Left renal pelvis (tissue), 4 donors: ENCODE data around the gene HSF2. TPM values are rescaled to one million over a fixed set of nuclear protein-coding genes. Genes with fewer than 3 reads are reported as not detected.

ENCODE experiments used
- DNase-seq, 4 donors: peaks; one replicate each; pipeline ENCODE4 v3.0.0-alpha.2; 2013; ENCODE audit warnings: low read depth in 4 of 4, low spot score in 3 of 4
- polyA plus RNA-seq, 4 donors: library from polyadenylated mRNA; unstranded; fragments of 120-200 nt; gene quantifications; one replicate each; pipeline ENCODE4 v1.2.1, GENCODE V29; 2013; ENCODE audit not compliant: insufficient read length in 4 of 4

HSF2 gene
- 10 to 100 TPM; 29.4 to 38.8 (median 37.6) TPM for polyA plus RNA-seq

DNA sequence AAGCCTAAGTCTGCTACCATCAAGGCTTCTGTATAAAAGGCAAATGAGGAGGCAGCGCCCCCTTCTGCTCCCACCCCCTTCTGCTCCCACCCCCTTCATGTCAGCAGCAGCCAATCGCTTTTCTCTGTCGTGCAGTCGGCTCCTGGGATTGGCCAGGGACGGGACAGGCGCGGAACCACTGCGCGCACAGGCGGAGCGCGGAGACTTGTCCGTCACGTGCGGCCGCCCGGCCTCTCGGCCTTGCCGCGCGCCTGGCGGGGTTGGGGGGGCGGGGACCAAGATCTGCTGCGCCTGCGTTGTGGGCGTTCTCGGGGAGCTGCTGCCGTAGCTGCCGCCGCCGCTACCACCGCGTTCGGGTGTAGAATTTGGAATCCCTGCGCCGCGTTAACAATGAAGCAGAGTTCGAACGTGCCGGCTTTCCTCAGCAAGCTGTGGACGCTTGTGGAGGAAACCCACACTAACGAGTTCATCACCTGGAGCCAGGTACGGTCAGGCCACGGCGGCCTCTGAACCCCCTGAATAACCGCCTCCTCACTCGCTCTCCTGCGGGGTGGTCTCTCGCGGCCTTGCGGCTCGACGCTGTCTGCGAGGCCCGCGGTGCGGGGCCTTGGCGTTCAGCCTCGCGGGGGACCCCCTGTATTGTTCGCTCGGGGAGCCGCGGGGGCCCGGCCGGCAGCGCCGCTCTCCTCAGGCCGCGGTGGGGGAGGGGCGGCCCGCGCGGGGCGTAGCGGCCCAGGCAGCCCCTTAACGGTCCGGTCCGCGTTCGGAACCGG, at the start of gene HSF2:
Gene HSF2, plus strand, starts transcription at position 305 of the 773 bp plus-strand sequence. Its CDS starts 86 bp downstream, at position 391.
- peak; percentile 89 to 94 (median 91) for DNase-seq

GRCh38 chr6:122352981-122353664, 46.3 kb upstream of the HSF2 start:
- DNase-seq, result no peak

GRCh38 chr6:122360809-122361208, 38.6 kb upstream of the HSF2 start:
- no peak for DNase-seq

DNA sequence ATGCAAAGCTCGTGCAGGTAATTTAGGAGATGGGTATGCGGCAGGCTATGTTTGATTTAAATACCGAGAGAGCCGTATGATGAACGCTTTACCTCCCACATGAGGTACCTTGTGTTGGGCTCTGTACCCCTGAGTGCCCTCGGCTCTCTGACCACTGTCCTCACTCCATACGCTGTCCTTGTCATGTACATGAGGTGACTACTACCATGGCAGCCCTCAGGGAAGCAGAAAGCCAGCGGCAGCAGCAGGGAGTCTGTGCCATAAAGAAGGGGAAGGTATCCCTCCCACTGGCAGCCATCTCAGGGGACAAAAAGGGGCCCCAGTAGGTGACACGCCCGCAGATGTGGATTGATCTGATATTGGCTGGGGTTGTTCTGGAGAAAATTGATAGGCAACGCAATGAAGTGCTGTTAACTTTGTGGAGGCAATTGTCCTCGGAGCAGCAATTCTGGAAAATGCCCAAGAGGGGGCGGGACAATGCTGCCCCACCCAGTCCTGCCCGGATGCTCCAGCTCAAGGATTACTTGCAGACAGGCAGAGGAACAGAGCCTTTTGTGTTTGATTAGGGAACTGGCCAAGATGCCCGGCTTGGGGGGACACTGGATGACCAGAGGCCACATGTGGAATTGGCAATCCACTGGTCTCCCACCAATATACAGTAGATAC, 38.0 kb upstream of the HSF2 start:
- no peak for DNase-seq

- no peak for DNase-seq
These were observed 35.5 kb upstream of the HSF2 start for GRCh38 chr6:122363769-122364483.

DNA sequence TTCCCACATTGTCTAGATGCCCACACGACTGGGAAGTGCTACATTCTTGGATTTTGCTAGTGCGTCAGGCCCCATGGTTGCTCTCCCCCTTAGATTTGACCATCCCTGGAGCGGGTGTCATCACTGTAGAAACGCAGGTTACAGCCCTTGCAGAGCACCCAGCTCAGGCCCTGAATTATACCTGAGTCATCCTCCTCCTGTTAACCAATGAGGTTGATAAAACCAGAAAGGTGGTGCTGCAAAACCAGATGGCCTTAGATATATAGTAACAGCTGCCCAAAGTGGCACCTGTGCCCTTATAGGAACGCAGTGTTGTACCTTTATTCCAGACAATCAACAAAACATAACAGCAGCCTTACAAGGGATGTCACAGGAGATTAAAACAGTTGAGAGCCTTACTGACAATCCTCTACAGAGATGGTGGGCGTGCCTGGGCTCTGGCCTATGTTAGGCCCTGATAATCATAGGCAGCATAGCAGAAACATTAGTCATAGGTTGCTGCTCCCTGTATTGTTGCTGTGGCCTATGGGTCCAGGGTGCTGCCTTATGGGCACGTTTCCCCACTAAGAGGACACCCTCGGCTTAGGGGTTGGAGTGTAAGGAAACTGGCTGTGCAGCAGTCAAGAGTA, 33.6 kb upstream of the HSF2 start:
- no peak for DNase-seq

DNA sequence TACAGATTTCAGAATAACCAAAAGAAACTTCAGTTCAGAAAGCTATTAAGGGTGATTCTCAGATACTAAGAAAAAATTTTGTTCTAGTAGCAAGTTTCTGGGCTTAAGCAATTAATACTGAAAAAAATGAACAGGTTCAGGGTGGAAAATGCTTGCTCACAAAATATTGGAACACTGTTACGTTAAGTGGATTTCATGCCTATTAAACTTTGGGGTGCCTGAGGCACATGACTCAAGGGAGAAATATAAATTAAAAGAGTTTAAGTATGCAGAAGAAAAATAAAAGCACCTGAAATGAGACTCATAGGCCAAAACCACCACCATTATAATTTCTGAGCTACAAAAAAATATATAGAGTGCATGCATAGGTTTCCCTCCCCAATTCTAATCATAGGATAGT, 32.3 kb upstream of the HSF2 start:
- no peak for DNase-seq

DNA sequence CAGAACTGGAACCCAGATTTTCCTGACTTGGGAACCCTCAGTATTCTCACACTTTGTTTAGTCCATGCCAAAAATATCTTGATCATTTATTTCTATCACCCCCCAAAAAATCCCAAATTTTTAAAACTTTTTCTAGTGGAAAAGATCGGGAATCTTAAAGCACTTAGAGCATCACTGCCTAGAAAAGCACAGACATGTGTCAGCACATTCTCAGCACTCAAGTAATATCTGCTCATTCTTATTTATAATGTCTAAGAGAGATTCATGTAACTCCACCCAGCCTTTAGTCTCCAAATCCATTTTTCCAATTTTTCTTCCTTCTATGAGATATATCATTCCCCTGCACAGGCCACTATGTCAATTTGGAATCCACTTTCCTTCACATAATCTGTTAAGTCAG, 29.9 kb upstream of the HSF2 start:
- DNase-seq, result no peak

DNA sequence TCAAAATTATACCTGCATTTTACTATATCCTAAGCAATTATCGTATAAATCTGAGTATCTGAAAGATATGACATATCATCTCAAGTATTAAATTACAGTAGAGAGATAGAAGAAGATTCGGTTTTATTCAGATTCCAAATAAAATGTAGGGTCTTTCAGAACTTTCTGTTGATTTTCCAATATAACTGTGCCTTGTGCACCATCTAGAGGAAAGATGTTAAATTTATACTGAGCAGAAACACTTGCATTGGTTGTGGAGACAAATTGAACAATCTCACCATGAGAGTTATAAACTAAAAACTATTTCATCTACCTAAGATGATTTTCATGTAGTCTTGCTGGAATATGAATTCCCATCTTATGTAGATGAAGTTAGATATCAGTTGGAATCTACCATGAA, 26.8 kb upstream of the HSF2 start:
- DNase-seq, result peak in 1 of 4 donors; percentile 3

DNA sequence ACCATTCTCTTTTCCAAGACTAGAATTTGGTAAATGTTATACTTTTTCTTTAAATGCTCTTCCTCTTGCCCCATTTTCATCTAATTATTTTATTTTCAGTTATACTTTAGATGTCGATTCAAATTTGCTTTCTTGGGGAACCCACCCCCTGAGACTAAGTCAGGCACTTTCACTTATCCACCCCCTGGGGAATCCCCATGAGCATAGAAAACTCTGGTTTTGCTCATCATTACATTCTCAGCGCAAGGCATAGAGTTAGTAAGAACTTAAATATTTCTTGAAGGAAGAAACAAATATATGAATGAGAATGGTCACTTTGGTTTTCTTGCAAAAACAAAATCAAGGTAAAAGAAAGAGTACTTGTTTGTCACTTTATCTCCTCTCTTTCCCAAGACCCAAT, 25.1 kb upstream of the HSF2 start:
- no peak for DNase-seq

DNA sequence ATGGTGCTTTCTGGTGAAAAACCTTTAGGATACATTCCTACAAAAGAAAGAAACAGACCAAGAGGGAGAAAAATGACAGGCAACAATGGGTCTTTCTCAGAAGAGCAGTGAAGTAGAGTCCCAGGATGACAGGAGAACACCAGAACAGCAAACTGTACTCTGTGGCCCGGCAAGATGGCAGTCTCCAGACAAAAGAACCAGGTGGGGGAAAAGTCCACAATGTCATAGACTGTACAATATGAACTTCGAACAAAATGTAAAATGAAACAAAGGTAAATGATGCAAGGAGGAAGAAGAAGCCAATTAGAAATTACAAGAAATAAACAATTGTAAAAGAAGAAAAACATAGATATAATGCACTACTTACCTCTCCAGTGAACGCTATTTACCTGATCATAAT, 23.2 kb upstream of the HSF2 start:
- DNase-seq, result no peak

- peak in 3 of 4 donors; percentile 18 to 57 (median 52) for DNase-seq
These were observed 17.8 kb upstream of the HSF2 start for GRCh38 chr6:122381494-122382265.

DNA sequence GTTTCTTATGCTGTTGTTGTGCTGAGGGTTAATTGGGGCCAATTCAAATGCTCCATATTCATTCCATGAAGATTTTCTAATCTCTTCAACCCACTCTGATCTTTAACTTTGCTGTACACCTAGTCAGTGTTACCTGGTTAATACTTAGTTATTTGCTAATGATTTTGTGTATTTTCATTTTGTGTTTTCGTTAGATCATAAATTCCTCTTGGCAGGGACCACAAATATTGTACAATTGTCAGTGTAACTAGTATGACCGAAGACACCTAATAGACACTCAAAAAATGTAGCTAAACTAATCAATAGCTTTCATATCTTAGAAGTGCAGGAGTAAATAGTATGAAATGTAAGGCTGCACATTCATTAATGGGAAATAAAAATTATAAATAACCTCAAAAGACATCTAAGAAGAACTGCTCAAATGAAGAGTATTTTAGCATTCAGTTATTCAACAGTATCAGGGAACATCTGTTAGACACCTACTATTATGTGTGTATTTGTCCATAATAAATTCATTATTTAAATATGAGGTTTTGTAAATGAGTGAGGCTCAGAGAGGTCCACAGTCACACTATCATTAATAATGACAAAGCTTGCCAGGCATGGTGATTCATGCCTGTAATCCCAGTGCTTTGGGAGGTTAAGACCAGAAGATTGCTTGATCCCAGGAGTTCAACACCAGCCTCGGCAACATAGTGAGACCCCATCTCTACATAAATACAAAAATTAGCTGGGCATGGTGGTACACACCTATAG, 13.4 kb upstream of the HSF2 start:
- no peak for DNase-seq

DNA sequence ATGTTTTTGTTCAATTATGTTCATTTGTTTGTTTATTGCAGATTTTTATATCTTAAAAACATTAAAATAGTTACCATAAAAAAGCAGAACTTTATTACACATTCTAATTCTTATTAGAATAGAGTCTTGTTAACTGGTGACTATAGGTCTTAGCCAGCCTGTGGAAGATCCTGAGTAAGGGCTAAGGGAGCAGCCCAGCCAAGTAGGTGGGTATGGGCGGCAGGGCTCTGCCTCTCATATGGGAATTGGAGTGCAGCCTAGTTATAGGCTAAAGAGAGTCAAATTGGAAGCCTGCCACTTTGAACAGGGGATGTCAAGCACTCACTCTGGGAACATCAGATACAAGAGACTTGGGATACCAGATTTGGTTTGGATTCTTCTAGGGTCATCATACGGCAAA, 10.5 kb upstream of the HSF2 start:
- DNase-seq, result no peak

DNA sequence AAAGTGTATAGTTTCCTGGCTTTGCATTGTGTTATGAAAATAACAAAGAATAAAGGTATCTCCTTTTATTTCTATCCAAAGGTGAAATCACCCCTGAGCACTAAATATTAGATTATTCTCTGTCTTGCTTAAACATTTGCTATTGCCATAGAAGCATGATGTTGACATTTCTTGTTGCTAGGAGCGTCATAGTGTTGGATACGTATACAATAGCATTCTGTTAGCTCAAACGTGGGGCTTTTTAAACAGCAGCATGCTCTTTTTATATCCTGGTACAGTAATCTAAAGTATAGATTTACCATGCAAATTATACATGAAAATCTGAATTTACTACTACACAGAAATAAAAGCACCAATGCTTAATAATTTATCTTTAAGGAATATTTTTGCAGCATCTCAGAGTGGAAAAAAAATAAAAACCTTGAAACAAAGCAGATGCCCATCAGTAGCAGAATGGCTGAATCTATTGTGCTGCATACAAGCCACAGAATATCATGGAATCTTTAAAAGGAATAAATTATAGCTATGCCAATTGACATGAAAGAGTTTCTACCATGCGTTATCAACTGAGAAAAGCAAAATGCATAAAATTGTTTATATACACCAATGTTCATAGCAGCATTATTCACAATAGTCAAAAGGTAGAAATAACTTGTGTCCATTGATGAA, 9.6 kb upstream of the HSF2 start:
- DNase-seq, result no peak

DNA sequence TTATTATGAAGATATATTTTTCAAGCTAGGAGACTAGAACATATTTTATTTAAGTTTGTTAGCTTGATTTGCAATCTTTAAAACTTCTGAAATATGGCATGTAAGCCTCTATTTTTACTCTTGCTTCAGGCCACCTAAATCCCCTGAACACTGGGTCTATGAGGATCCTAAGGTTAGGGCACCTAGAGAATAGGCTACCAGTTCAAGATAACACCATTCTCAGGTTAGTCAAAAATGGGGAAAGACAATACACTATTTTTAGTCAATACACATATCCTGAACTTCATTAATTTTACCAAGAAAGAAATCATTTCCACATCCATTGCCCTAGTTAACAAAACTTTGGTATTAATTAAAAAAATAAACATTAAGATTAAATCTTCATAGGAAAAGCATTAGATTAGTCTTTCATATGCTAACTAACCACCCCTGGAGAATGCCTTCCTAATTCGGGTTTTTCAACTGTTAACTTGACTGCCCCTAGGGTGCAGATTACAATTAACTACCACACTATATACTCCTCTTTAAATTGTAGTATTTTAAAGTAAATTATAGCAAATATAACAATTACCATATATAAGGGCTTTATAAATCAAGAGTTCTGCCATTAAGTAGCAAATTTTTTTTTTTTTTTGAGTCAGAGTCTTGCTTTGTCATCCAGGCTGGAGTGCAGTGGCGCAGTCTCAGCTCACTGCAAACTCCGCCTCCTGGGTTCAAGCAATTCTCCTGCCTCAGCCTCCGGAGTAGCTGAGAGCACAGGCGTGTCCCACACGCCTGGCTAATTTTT, 6.7 kb upstream of the HSF2 start:
- no peak for DNase-seq

DNA sequence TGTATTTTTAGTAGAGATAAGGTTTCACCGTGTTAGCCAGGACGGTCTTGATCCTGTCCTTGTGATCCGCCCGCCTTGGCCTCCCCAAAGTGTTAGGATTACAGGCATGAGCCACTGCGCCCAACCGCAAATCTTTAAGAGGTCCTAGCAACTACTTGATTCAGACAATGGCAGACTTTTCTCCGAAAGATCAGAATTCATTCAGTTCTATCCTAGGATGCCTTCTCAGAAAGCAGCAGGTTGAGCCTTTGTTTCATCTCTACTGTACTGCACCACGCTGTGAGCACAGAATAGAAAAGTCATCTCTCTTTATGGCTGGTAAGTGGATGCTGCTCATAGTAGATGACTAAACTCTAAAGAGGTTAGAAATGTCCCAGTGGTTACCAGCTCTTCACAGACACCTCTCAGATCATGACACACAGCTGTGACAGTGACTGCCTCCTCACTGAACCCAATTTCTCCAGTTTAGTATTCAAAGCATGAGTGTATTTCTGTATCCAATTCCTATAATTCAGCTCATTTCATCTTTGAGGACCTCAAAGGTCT, 6.0 kb upstream of the HSF2 start:
- no peak for DNase-seq
